Fibroblast of the conjunctiva (primary cell): ENCODE data around the gene ECM2.

Experiments
- DNase-seq: peaks from one replicate; pipeline ENCODE4 v3.0.0-alpha.2; 2010; ENCODE audit warnings: low read depth

The ECM2 gene

DNA sequence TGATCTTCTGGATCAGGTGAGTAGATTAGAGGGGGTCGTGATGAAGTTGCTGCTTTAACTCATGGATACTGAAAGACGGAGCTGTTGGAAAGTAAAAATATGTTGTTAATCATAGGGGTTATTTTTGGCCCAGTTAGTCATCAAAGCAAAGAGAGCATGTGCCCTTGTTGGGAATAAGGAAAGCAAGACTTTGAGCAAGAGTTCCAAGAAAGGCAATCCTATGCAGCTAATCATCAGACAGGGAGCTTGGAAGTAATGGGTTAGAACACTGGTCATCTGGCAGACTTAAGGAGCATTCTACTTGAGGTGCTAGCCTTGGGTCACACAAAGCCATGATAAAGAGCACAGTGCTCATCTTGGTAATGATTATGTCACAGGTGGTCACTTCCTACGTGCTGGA is 71.8 kb downstream of the ECM2 start:
- DNase-seq: peak; percentile 80

DNA sequence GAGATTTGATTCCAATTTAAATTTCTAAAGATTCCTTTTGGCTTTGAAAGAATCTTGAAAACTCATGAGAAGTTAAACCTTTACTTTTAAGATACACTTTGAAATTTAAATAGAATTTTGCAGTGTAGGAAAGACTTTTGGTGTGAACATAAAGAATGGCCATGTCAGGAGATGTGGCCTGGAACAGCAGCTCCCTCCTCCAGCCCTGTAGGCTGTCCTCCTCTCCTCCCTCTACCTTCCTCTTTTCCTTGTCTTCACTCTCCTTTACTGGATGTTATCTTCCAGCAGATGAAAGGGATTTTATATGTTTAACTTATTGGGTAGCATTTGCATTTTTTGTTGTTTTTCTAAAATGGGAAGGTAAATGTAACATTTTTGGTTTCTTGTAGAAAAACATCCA is 72.4 kb downstream of the ECM2 start:
- DNase-seq: no peak

DNA sequence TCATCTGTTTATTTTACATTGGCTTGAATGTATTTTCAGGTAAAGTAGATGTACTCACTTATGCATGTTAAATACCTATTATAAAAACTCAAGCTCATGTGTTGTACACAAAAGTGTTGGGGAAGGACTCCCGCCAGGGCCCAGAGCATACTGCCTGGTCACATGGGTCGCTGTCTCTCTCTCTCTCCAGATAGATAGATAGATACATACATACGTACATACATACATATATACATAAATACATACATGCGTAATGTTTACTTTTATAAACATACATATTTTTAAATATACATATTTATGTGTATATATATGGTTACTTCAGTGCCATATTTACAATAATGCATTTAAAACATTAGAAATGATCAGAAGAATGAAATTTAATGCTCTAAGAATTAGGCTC is 78.2 kb downstream of the ECM2 start:
- DNase-seq: no peak

DNA sequence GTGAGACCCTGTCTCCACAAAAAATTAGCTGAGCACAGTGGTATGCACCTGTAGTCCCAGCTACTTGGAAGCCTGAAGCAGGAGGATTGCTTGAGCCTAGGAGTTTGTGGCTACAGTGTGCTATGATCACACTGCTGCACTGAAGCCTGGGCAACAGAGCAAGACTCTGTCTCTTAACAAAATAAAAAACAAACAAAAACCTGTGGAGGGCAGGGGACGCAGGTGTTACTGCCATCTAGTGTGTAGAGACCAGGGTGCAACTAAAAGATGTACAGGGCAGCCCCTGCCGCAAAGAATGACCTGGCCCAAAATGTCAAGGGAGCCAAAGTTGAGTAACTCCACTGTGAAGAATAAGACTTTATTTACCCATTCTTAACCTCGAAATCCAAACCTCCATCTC is 80.6 kb downstream of the ECM2 start:
- no peak for DNase-seq

DNA sequence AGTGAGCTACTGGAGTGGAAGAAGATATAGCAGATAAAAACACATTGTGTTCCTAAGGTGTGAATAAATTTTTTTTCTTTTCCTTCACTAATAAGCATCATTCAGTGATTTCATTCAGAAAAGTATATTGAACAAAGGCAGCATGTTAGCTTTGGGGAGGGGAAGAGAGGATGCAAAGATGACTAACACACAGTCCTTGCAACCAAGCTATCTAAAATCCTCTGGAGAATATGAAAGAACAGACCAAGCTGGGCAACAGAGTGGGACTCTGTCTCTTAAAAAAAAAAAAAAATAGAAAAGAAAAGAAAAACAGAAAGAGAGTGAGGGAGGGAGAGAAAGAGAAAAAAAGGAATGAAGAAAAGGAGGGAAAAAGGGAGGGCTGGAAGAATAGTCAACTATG is 89.3 kb downstream of the ECM2 start:
- DNase-seq: no peak
